SK-N-MC (cell line): ENCODE results near the gene RAB7B.

Experiments used
- EZH2 ChIP-seq: fragments of 200-600 bp; sonication (generic); IDR thresholded peaks from one replicate; pipeline ENCODE4 v1.6.1; 2017; ENCODE audit warnings: antibody characterized with exemption
- POLR2AphosphoS5 ChIP-seq: IDR thresholded peaks from 2 replicates; pipeline ENCODE4 v1.6.1; 2012; ENCODE audit warnings: mild to moderate bottlenecking, low read depth, low read length, borderline replicate concordance

GRCh38 chr1:205969229-205969628 is 34.0 kb downstream of the RAB7B start:
- TF ChIP-seq POLR2AphosphoS5 (no peak), EZH2 (no peak)
